Omental fat pad (tissue), 4 donors: ENCODE results near the gene ATXN8OS. TPM values are rescaled to one million over a fixed set of nuclear protein-coding genes. Genes with fewer than 3 reads are reported as not detected.
"Not testable (repeated sequence)": the region's sequence is repeated elsewhere in the genome, so short reads cannot be mapped to it uniquely, and the experiment has no call there.

Source experiments
- ATAC-seq: fragments of 150-250 bp; one replicate; pipeline ENCODE4 v1.9.1; 2016; ENCODE audit warnings: mild to moderate bottlenecking, moderate library complexity; ENCODE audit not compliant: low FRiP score
- DNase-seq: peaks from one replicate; pipeline ENCODE4 v3.0.0-alpha.2; 2019; ENCODE audit warnings: low spot score
- CTCF ChIP-seq, 3 donors: fragments of 450-650 bp; IDR thresholded peaks; one replicate each; pipeline ENCODE4 v1.5.1; 2016 to 2017; ENCODE audit warnings: antibody characterized with exemption in 3 of 3, mild to moderate bottlenecking in 3 of 3, moderate library complexity in 2 of 3
- total RNA-seq, 4 donors: library from RNA; depleted of rRNA; stranded (reverse); fragments of >200 nt; gene quantifications; one replicate each; pipeline ENCODE4 v1.1.0, GENCODE V29; 2016

The ATXN8OS gene
- total RNA-seq, 4 donors from 2014 or later, result not detected

DNA sequence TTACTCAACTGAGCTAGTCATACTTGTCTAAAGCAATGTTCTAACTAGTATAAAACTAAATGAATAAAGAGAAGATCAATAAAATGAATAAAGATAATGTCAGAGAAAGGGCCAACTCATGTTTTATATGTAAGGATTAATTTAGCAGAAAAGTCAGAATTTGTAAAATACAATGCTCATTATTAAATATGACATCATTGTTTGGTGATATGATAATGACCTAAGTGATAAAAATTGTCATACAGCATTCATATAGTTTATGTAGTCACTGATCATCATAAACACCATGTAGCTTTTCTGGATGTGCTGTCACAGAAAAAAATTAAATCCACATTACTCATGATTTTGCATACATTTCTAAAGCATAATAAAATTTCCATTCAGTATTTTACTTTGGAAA is 3.1 kb upstream of the ATXN8OS start:
- no peak for TF ChIP-seq CTCF (IDR thresholded peaks at IDR 0.05)
- ATAC-seq, result no peak
- DNase-seq, result no peak

GRCh38 chr13:70107125-70107497 is 515 bp upstream of the ATXN8OS start:
- DNase-seq, result no peak
- ATAC-seq, result no peak
- TF ChIP-seq CTCF (IDR thresholded peaks at IDR 0.05), result no peak

DNA sequence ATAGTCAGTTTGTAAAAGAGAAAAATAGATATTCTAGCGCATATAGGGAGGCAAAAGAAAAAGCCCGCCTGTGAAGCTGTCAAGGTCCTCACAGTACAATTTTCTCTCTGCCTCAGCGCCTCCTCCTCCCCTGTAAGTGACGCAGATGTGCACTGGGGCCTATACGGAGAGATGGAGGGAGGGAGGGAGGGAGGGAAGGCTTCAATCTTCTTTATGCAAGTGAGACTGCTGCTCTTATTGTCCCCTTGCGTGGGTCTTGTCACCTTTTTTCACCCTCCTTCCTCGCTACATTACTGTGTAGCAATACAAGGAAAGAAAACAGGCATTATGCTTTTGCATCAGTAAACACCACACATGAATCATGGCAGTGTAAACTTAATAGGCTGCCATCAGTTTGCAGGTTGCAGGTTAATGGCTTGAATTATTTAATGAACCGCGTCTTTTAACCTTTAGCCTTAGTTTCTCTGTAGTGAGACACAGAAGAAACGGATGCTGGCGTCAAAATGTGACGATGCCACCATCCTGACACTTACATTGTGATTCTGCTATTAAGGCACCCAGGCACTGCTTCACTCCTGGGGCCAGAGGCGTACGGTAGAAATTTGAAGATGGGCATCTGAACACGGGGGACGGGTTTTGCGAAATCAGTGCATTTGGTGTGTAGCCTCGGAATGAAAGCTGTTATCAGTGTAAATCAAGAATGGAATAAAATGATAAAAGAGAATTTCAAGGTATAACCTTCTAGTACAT is 905 bp downstream of the ATXN8OS start, which contains the start of gene KLHL1:
TSS of gene KLHL1 (minus strand) at position 97 of the 750 bp plus-strand sequence. CDS start 753 bp downstream, outside the sequence.
- DNase-seq (no peak), ATAC-seq (no peak)
- TF ChIP-seq CTCF (IDR thresholded peaks at IDR 0.05), result no peak

DNA sequence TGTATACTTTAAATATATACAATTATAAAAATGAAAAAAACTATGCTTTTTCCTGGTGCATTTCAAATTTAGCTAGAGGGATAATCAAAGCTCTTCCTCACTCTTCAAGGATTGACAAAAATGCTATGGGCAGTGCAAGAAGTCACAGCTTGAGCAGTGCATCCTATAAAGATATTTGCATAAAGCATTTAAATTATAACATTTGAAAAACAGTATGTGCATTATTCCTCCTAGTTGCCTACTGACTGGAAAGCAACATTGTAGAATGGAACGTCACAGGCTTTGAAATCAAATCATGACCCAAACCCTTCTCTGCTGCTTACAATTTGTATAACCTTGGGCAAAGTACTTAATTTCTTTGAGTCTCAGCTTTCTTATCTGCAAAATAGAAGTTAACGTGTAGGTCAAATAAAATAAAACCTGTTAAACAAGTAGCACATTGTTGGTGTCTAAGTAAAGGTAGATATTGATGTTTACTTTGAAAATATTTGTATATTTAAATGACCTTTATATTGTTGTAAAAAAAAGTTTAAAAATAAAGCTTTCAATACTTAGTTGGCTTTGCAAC is 9.8 kb downstream of the ATXN8OS start:
- DNase-seq (no peak), ATAC-seq (no peak)
- no peak for TF ChIP-seq CTCF (IDR thresholded peaks at IDR 0.05)

DNA sequence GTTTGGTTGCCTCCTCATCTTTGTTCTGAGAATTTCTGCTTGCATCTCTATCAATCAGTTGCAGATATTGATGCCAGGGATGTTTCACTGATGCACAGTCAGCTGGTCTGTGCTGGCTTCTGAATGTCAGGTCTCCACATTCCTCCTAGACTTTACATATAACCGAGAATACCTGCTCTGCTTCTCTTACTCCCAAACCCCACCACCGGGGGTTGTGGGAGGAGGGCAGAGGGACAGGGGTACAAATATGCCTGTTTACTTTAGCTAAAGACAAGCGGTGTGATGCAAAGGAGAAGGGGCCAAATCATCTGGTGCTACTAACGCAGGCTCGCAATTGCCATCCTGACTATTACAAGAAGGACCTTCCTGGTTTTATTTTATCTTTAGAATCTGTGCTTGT is 18.1 kb downstream of the ATXN8OS start:
- TF ChIP-seq CTCF (IDR thresholded peaks at IDR 0.05), result no peak
- no peak for ATAC-seq
- no peak for DNase-seq

- ATAC-seq, result no peak
Observed at GRCh38 chr13:70128098-70128497, 20.5 kb downstream of the ATXN8OS start.

GRCh38 chr13:70142658-70143057 is 35.0 kb downstream of the ATXN8OS start:
- ATAC-seq, DNase-seq: not testable (repeated sequence)

More at GRCh38 chr13:70128098-70128497, 20.5 kb downstream of the ATXN8OS start:
- DNase-seq, result no peak
- no peak for TF ChIP-seq CTCF (IDR thresholded peaks at IDR 0.05)
